HG02870 (cell line): ENCODE results near the gene TADA3.

Experiments used
- ATAC-seq: cut with Tn5 transposase; IDR thresholded peaks from one replicate; pipeline ENCODE4 v1.9.1; 2021; ENCODE audit warnings: mild to moderate bottlenecking, moderate library complexity; ENCODE audit not compliant: unreplicated experiment

Gene TADA3, protein sequence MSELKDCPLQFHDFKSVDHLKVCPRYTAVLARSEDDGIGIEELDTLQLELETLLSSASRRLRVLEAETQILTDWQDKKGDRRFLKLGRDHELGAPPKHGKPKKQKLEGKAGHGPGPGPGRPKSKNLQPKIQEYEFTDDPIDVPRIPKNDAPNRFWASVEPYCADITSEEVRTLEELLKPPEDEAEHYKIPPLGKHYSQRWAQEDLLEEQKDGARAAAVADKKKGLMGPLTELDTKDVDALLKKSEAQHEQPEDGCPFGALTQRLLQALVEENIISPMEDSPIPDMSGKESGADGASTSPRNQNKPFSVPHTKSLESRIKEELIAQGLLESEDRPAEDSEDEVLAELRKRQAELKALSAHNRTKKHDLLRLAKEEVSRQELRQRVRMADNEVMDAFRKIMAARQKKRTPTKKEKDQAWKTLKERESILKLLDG

DNA sequence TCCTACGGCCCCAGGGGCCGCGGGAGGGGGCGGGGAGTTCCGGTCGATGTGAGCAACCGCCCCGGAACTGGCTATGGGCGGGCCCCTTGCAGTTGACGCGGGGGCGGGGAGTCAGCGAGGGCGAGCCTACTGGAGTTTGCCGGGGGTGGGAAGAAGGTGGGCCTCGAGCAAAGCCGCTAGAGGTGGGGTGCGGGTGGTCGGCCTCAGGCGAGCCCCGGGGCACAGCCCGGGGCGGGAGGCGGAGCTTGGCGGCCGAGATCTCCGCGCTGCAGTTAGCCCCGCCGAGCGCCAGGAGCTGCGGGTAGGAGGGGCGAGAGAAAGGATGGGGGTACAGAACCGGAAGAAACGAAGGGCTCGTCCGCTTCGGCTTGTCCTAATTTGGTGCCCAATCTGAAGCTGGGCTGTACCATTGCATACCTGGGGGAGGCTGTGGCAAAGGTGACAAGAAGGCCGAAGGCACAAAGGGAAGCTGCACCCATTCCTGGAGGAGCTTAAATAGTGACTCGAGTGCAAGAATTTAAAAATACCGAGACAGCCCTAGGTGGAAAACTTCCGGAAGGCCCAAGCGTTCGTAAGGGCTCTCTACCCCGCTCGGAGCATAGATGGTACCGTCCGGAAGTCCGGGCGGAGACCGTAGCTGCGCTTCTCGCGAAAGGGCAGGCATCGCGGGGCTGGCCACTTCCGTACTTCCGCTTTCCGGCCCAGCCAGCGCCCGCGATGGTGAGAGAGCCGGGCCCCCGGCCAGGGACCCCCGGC lies at the start of gene TADA3, which contains the start of gene ARPC4:
TADA3 (minus strand) TSS at position 69 of the 756 bp plus-strand sequence. CDS start 1,007 bp downstream, outside the sequence.
ARPC4 (plus strand) TSS at position 678 of the 756 bp plus-strand sequence; CDS start at position 718, 40 bp downstream.
- ATAC-seq = peak; percentile 78

- ATAC-seq = no peak
These were observed 48.7 kb upstream of the TADA3 start for GRCh38 chr3:9841015-9841414.

DNA sequence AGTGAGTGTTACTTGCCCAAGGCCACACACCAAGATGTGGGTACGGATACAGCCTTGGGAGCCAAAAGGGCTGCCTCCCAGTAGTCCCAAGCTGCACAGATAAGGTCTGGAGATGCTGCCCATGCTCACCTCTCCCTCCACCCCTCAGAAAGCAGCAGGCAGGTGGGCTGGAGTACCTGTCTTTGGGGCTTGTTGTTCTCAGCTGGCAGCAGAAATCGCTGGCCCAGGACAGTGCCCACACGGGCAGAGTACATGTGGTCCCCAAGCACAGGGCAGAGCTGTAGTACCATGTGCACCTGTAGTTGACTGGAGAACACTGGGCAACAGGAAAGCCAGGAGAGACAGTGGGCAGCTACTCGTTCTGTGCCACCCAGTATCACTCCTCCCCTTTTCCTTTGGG lies 46.6 kb upstream of the TADA3 start:
- no peak for ATAC-seq

GRCh38 chr3:9837701-9838582 lies 45.7 kb upstream of the TADA3 start:
- no peak for ATAC-seq

DNA sequence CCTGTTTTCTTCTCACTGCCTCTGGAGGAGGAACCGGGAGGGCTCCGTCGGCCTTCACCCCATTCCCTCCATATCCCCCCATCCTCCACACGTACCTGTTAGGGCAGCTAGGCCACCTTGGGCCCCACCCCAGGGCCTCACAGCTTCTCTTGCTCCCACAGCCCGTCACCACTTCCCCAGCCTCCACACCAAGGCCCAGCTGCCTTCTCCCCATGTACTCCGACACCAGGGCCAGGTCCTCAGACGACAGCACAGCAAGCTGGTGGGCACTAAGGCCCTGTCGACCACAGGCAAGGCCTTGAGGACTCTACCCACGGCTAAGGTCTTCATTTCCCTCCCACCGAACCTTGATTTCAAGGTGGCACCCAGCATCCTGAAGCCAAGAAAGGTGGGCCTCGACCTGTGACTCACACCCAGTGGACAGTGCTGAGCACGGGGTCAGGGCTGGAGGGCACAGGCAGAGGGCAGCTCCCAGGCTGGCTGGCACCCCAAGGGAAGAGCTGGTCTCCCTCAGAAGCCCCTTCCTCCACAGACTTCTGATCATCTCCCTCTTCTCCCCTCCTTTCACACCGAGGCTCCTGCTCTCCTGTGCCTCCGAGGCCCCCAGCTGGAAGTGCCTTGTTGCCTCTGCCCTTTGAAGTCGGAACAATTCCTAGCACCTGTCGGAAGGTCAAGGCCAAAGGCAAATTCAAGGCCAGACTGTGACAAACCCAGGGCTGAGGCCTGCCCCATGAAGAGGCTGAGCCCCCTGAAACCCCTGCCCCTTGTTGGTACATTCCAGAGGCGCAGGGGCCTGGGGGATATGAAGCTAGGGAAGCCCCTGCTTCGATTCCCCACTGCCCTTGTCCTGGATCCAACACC lies 42.5 kb upstream of the TADA3 start:
- no peak for ATAC-seq

DNA sequence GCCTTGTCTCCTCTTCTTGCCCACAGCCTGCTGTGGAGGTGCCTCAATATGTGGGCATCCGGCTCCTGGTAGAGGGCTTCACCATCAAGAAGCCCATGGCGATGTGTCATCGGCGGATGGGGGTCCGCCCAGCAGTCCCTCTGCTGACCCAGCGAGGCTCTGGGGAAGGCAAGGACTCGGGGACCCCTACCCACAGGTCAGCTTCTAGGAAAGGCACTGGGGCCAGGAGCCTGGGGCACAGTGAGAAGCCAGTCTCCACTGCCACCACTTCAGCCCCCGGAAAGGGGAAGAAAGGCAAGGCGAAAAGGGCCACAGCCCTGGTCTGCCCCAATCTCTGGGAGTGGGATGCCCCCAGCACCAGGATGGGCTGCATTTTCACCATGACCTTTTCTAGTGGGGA lies 40.8 kb upstream of the TADA3 start:
- no peak for ATAC-seq

- no peak for ATAC-seq
These were observed 39.0 kb upstream of the TADA3 start for GRCh38 chr3:9831253-9831652.

- ATAC-seq = no peak
These were observed 36.8 kb upstream of the TADA3 start for GRCh38 chr3:9828801-9829755.

GRCh38 chr3:9826815-9827573 lies 34.7 kb upstream of the TADA3 start:
- ATAC-seq = no peak

- no peak for ATAC-seq
These were observed 33.3 kb upstream of the TADA3 start for GRCh38 chr3:9825451-9826040.

GRCh38 chr3:9820946-9821345 lies 28.7 kb upstream of the TADA3 start:
- no peak for ATAC-seq

DNA sequence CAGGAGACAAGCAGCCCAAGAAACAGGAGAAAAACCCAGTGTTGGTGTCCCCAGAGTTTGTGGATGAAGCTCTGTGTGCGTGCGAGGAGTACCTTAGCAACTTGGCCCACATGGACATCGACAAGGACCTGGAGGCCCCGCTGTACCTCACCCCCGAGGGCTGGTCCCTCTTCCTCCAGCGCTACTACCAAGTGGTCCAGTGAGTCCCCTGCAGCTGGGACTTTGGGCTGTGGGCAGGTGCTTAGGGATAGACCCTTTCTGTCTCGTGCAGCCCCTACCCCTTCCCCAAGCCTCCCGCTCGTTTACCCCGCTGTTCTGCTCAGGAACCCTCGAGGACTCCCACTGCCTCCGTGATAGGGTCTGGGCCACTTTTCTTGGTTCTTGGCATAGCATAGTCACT lies 28.3 kb upstream of the TADA3 start:
- no peak for ATAC-seq

- no peak for ATAC-seq
These were observed 26.5 kb upstream of the TADA3 start for GRCh38 chr3:9818666-9819335.

- ATAC-seq = no peak
These were observed 25.2 kb upstream of the TADA3 start for GRCh38 chr3:9817436-9817835.

DNA sequence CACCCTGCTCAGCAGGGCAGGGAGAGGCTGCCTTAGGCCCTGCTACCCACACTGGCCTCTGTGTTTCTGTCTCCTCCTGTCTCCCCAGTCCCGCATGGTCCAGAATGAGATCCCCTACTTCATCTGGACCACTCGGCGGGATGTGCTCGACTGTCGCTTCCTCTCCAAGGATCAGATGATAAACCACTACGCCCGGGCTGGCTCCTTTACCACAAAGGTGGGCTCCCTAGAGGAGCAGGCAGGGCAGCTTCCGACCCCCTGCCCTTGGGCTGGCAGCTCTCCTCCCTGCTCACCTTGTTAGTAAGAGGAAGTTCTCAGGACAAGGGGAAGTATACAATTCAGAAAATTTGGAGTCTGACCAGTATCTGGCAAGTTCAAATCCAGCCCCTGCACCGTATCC lies 23.7 kb upstream of the TADA3 start:
- no peak for ATAC-seq

GRCh38 chr3:9812870-9813483 lies 20.7 kb upstream of the TADA3 start:
- ATAC-seq = no peak

- no peak for ATAC-seq
These were observed 18.6 kb upstream of the TADA3 start for GRCh38 chr3:9810846-9811245.
